Body of pancreas (tissue), 4 donors: ENCODE measurements around the gene GLRA3. TPM values are rescaled to one million over a fixed set of nuclear protein-coding genes. Genes with fewer than 3 reads are reported as not detected.

Experiments used
- ATAC-seq: fragments of 150-250 bp; one replicate; pipeline ENCODE4 v1.9.1; 2016
- DNase-seq, 4 donors: peaks; one replicate each; pipeline ENCODE4 v3.0.0-alpha.2; 2019
- H3K27ac ChIP-seq, 4 donors: fragments of 200-600 bp; sonication (generic); 1 replicate in 3 of 4; 2 replicates in 1 of 4; pipeline versions ENCODE4 v1.5.1 to v1.6.1; 2016 to 2019; ENCODE audit warnings: mild to moderate bottlenecking in 1 of 4, mixed read lengths in 1 of 4, moderate library complexity in 1 of 4
- H3K27me3 ChIP-seq, 2 donors: fragments of 200-600 bp; sonication (generic); one replicate each; pipeline ENCODE4 v1.6.0; 2016; ENCODE audit warnings: mild to moderate bottlenecking in 1 of 2
- H3K36me3 ChIP-seq, 2 donors: fragments of 200-600 bp; sonication (generic); replicated peaks in 1 of 2; 2 replicates each; pipeline ENCODE4 v1.5.1; 2016; ENCODE audit warnings: low read depth in 2 of 2; ENCODE audit not compliant: insufficient read depth in 1 of 2
- H3K4me1 ChIP-seq: fragments of 200-600 bp; sonication (generic); one replicate; pipeline ENCODE4 v1.6.0; 2016
- H3K4me3 ChIP-seq, 2 donors: fragments of 200-600 bp; sonication (generic); 1 replicate in 1 of 2; 2 replicates in 1 of 2; pipeline ENCODE4 v1.5.1; 2016 to 2019
- H3K9me3 ChIP-seq, 3 donors: fragments of 200-600 bp; sonication (generic); 1 replicate in 2 of 3; 2 replicates in 1 of 3; pipeline ENCODE4 v1.5.1; 2016
- CTCF ChIP-seq, 7 experiments: fragments of 450-650 bp in 4 of 7; fragments of 200-600 bp in 3 of 7; sonication (generic) in 3 of 7; IDR thresholded peaks; one replicate each; pipeline ENCODE4 v1.5.1; 2016 to 2019; ENCODE audit warnings: antibody characterized with exemption in 7 of 7
- POLR2A ChIP-seq, 3 donors: fragments of 450-650 bp; IDR thresholded peaks; one replicate each; pipeline ENCODE4 v1.6.1; 2016; ENCODE audit warnings: antibody characterized with exemption in 3 of 3, mild to moderate bottlenecking in 2 of 3
- whole genome bisulfite sequencing, 2 donors: methylation state at CpG; one replicate each; pipeline ENCODE4 v1.1.5; 2017; 5-methylcytosine and 5-hydroxymethylcytosine counted together
- intact Hi-C: fragments of 100-400 bp; cut with DNase I; formaldehyde crosslinking; loops from one replicate; pipeline ENCODE4 v1.15.1; 2023
- total RNA-seq, 2 donors: library from RNA; depleted of rRNA; stranded (reverse); fragments of >200 nt; gene quantifications; one replicate each; pipeline ENCODE4 v1.1.0, GENCODE V29; 2016

The GLRA3 gene
- total RNA-seq, 2 donors from 2014 or later, result 0.26 TPM; not detected in 1

GRCh38 chr4:174860588-174860987 is 31.5 kb upstream of the GLRA3 start:
- no peaks in the 10 kb centered on the region for H3K36me3 ChIP-seq
- TF ChIP-seq CTCF (IDR thresholded peaks at IDR 0.05), result no peak
- no peak for TF ChIP-seq POLR2A (IDR thresholded peaks at IDR 0.05)
- intact Hi-C loops, result no loop called here
- WGBS, 2 donors, result 39 to 43% methylated on average over 1 of the region's 1 CpG
- H3K9me3 ChIP-seq, result no peaks in the 10 kb centered on the region
- no peaks in the 10 kb centered on the region for H3K27me3 ChIP-seq
- no peaks in the 10 kb centered on the region for H3K4me1 ChIP-seq
- DNase-seq (no peak), ATAC-seq (no peak)
- no peak overlapping the region for H3K27ac ChIP-seq
- H3K4me3 ChIP-seq, result no peak overlapping the region

- no peaks in the 10 kb centered on the region for H3K4me1 ChIP-seq
- H3K4me3 ChIP-seq, result no peak overlapping the region
- H3K27ac ChIP-seq, result no peak overlapping the region
- H3K9me3 ChIP-seq, result no peaks in the 10 kb centered on the region
- WGBS, 2 donors, result 39 to 51% methylated on average over 2 of the region's 2 CpGs
- no peaks in the 10 kb centered on the region for H3K36me3 ChIP-seq
- no peak for ATAC-seq
- intact Hi-C loops, result no loop called here
- TF ChIP-seq CTCF (IDR thresholded peaks at IDR 0.05) (no peak), POLR2A (IDR thresholded peaks at IDR 0.05) (no peak)
- DNase-seq, result no peak
- H3K27me3 ChIP-seq, result no peaks in the 10 kb centered on the region
Measured at GRCh38 chr4:174859904-174860303, 30.9 kb upstream of the GLRA3 start.

GRCh38 chr4:174856926-174857800 is 28.1 kb upstream of the GLRA3 start:
- no peaks in the 10 kb centered on the region for H3K27me3 ChIP-seq
- DNase-seq (no peak), ATAC-seq (no peak)
- TF ChIP-seq POLR2A (IDR thresholded peaks at IDR 0.05) (no peak), CTCF (IDR thresholded peaks at IDR 0.05) (no peak)
- no peaks in the 10 kb centered on the region for H3K36me3 ChIP-seq
- intact Hi-C loops, result no loop called here
- 40 to 54% methylated on average over 3 of the region's 3 CpGs for WGBS, 2 donors
- H3K4me3 ChIP-seq, result no peak overlapping the region
- no peak overlapping the region for H3K27ac ChIP-seq
- no peaks in the 10 kb centered on the region for H3K9me3 ChIP-seq
- no peaks in the 10 kb centered on the region for H3K4me1 ChIP-seq

GRCh38 chr4:174855050-174855449 is 26.0 kb upstream of the GLRA3 start:
- no peak overlapping the region for H3K27ac ChIP-seq
- DNase-seq (no peak), ATAC-seq (no peak)
- H3K9me3 ChIP-seq, result no peaks in the 10 kb centered on the region
- no peaks in the 10 kb centered on the region for H3K36me3 ChIP-seq
- no peak overlapping the region for H3K4me3 ChIP-seq
- 42 to 49% methylated on average over 4 of the region's 4 CpGs for WGBS, 2 donors
- no peaks in the 10 kb centered on the region for H3K4me1 ChIP-seq
- TF ChIP-seq CTCF (IDR thresholded peaks at IDR 0.05) (no peak), POLR2A (IDR thresholded peaks at IDR 0.05) (no peak)
- no peaks in the 10 kb centered on the region for H3K27me3 ChIP-seq
- intact Hi-C loops, result no loop called here

GRCh38 chr4:174853629-174854028 is 24.6 kb upstream of the GLRA3 start:
- no peak for DNase-seq
- no peaks in the 10 kb centered on the region for H3K4me1 ChIP-seq
- intact Hi-C loops, result no loop called here
- ATAC-seq, result no peak
- no peaks in the 10 kb centered on the region for H3K9me3 ChIP-seq
- no peaks in the 10 kb centered on the region for H3K36me3 ChIP-seq
- TF ChIP-seq CTCF (IDR thresholded peaks at IDR 0.05) (no peak), POLR2A (IDR thresholded peaks at IDR 0.05) (no peak)
- H3K4me3 ChIP-seq, result no peak overlapping the region
- WGBS, 2 donors, result 44 to 67% methylated on average over 3 of the region's 3 CpGs
- no peaks in the 10 kb centered on the region for H3K27me3 ChIP-seq
- no peak overlapping the region for H3K27ac ChIP-seq
